NT2/D1 (cell line): ENCODE results near the gene ZFP69B.

Experiments used
- SUZ12 ChIP-seq: IDR thresholded peaks from 2 replicates; pipeline ENCODE4 v1.6.1; 2011; ENCODE audit not compliant: insufficient read length, insufficient read depth; ENCODE audit errors: extremely low read depth
- YY1 ChIP-seq: IDR thresholded peaks from 2 replicates; pipeline ENCODE4 v1.6.1; 2011; ENCODE audit not compliant: insufficient read length, insufficient read depth
- ZNF274 ChIP-seq: IDR thresholded peaks from 2 replicates; pipeline ENCODE4 v1.6.1; 2011; ENCODE audit warnings: mild to moderate bottlenecking, low read depth, low read length

GRCh38 chr1:40451238-40451585 is 936 bp downstream of the ZFP69B start:
- TF ChIP-seq ZNF274 = no peak
- TF ChIP-seq YY1 = no peak
- TF ChIP-seq SUZ12 = no peak
